HuH-7 (cell line): ENCODE data around the gene KRT17.
"Not testable (repeated sequence)": the region's sequence is repeated elsewhere in the genome, so short reads cannot be mapped to it uniquely, and the experiment has no call there.

Source experiments
- DNase-seq: peaks from one replicate; pipeline ENCODE4 v3.0.0; 2011; ENCODE audit warnings: low spot score

Gene KRT17

GRCh38 chr17:41653892-41654677, 29.7 kb upstream of the KRT17 start:
- DNase-seq = no peak

DNA sequence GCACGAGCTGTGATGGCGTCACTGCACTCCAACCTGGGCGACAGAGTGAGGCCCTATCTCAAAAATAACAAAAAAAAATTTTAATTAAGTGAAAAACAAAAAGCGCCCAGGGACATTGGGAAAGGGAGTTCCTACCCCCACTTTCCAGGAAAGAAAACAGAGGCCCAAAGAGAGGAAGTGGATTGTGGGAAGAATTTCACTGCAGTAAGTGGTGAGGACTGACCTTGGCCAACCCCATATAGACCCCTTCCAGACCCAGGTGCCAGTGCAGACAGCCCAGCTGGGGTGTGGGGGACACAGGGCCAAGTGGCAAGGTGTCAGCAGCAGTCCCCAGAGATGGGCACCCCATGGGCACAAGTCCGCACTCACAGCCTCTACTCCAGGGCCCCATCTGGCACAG, 29.0 kb upstream of the KRT17 start:
- DNase-seq = no peak

DNA sequence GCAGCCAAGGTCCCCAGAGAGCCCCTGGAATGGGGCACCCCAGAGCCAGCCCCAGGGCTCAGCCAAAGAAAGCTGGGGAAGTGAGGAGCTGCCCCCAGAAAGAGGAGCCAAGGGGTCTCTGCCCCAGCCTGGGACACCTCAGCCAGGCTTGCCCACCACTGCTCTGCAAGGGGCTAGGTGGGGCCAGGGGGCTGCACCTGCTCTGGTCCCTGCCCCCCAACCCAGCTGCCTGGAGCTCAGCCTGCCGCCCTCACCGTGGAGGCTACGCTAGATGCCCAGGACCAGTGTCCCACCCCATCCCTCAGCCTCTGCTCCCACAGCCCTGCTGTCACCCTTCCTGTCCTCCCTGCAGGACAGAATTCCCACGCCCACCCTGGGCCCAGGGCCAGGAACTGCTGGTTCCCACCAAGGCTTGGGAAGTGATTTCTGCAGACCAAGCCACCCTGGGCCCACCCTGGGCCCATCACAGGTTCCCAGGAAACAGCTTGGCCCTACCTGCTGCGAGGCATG, 28.1 kb upstream of the KRT17 start:
- DNase-seq = no peak

DNA sequence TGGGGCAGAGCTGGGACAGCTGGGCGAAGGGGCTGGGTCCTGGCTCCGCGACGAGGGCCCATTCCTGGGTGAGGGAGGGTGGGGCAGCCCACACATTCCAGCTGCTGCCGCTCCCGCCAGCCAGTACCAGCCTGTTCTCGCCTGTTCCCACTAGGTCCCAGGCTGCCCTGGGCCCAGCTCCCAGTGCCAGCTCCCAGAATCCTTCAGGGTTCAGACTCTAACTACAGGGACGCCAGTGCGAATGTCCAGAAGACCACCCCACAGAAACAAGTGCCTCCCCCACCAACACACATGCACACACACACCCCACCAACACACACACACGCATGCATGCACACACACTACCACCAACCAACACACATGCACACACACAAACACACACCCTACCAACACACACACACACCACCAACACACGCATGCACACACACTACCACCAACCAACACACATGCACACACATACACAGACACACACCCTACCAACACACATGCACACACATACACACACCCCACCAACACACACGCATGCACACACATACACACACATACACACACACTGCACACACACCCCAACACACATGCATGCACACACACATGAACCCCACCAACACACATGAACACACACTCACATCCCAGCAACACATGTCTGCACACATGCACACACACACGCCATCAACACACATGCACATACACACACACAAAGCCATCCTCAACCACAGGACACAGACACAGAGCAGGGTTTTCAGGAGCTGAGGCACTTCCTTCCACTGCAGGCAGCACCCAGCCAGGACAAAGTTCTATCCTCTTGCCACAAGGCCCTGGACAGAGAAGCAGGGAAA, 27.5 kb upstream of the KRT17 start:
- DNase-seq = no peak

GRCh38 chr17:41650794-41651624, 26.6 kb upstream of the KRT17 start:
- DNase-seq = no peak

- DNase-seq = no peak
Measured at GRCh38 chr17:41649923-41650519, 25.6 kb upstream of the KRT17 start.

GRCh38 chr17:41648411-41649195, 24.2 kb upstream of the KRT17 start:
- peak; percentile 96 for DNase-seq

DNA sequence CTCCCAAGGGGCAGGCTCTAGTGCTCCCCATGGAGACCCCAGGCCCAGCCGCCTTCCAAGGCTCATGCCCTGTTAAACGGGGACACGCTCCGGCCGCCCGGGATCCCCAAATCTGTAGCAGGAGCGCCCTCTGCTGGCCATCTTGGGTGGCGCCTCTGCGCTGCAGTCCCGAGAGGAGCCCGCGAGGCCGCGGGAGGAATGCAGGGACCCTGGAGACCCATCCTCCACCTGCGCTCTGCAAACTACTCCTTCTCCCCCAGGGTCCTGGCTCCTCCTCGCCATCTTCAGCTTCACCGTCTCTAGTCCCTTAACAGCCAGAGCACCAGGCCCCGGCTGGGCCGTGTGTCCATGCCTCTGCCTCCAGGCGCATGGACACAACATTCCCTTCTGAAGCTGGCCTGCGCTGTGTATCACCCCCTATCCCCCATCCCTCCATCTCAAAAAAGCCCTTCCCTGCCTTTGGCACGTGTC, 23.6 kb upstream of the KRT17 start:
- DNase-seq = peak; percentile 94

GRCh38 chr17:41647038-41647813, 22.9 kb upstream of the KRT17 start:
- DNase-seq = peak; percentile 58

GRCh38 chr17:41642252-41643156, 18.1 kb upstream of the KRT17 start:
- DNase-seq = no peak

DNA sequence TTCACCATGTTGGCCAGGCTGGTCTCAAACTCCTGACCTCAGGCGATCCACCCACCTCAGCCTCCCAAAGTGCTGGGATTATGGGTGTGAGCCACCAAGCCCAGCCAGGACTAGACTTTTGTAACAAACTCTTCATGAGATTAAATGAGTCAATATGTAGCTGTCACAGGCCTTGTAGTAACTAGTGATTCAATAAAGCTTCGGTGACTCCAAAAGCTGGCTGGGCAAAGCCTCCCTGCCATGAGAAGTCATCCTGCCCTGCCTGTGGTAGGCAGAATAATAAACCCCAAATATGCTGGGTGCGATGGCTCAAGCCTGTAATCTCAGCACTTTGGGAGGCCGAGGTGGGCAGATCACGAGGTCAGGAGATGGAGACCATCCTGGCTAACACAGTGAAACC, 16.2 kb upstream of the KRT17 start:
- DNase-seq = not testable (repeated sequence)

DNA sequence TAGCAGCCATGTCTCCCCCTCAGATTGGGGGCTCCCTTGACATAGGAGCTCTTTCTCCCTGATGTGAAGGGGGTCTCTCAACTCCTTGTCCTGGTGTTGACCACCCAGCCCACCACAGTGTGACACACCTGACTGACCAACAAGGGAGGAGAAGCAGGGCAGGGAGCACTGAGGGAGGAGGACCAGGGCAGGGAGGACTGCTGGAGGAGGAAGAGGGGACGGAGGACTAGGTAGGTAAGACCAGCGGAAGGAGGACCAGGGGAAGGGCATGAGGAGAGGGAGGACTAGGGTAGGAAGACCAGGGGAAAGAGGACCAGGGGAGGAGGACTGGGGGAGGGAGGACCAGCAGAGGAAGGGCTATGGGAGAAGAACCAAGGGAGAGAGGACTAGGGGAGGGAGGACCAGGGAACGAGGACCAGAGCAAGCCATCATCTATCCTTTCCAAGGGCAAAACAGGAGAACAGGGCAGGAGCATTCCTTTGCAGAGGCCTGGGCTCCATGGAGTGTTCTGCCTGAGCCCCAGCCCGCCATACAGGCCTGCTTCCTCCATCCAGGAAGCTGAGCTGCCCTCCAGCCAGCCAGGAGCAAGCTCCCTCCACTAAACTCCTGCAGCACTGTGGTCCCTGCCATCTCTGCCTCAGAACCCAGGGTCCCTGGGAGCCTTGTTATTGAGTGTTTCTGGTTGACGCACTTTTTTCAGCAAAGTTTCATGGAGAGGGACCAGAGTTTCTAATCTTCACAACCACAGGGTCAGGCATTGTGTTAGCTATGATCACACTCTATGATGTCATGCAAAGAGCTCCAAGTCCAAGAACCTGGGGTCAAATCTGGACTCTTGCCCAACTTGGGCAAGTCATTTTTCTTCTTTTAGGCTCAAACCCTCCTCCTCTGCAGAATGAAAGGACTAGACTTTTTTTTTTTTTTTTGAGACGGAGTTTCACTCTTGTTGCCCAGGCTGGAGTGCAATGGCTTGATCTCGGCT, 15.4 kb upstream of the KRT17 start:
- no peak for DNase-seq

DNA sequence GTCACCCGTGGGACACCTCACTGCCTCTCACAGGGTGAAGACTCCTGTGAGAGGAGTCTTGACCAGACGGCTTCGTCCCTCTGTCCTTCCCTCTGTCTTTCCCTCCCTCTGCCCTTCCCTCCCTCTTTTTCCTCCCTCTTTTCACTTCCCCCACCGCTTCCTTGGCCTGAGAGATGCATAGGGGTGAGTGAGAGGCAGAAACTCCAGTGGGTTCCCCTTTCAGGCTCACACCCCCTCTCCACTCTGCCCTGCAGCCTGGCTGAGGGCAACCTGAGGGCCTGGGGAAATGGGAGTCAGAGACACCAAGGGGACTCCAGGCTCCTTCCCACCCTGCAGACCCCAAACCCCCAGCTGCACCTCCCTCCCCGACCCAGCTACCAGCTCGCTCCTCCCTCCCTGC, 14.6 kb upstream of the KRT17 start:
- DNase-seq = no peak

GRCh38 chr17:41638194-41638593, 13.8 kb upstream of the KRT17 start:
- DNase-seq = no peak

- no peak for DNase-seq
Measured at GRCh38 chr17:41636652-41637051, 12.3 kb upstream of the KRT17 start.

- DNase-seq = no peak
Measured at GRCh38 chr17:41635121-41636097, 11.0 kb upstream of the KRT17 start.

- no peak for DNase-seq
Measured at GRCh38 chr17:41634639-41635038, 10.3 kb upstream of the KRT17 start.
